A549 (cell line): ENCODE results near the gene CCDC74A. TPM values are rescaled to one million over a fixed set of nuclear protein-coding genes. Genes with fewer than 3 reads are reported as not detected.
"Not testable (repeated sequence)": the region's sequence is repeated elsewhere in the genome, so short reads cannot be mapped to it uniquely, and the experiment has no call there.

Experiments used
- ATAC-seq, 2 experiments: fragments of 200-7000 bp in 1 of 2; fragments of >200 bp in 1 of 2; cut with Nextera tagmentation in 1 of 2; cut with Tn5 transposase in 1 of 2; 3 replicates each; pipeline versions ENCODE4 v1.8.0 to v1.9.1; 2018 to 2020; ENCODE audit warnings: mild to moderate bottlenecking in 1 of 2, moderate library complexity in 1 of 2
- CTCF ChIA-PET: fragments of 300-600 bp; sonication (Branson Sonifier 250); formaldehyde crosslinking; extraction: SDS; loops from one replicate; lab custom pipeline; 2021; ENCODE audit warnings: antibody characterized with exemption, inconsistent platforms; lab: Yijun Ruan, JAX
- POLR2A ChIA-PET: fragments of 350-600 bp; formaldehyde crosslinking; extraction: SDS; loops from one replicate; lab custom pipeline; 2021; ENCODE audit warnings: antibody characterized with exemption, inconsistent platforms; lab: Yijun Ruan, JAX
- DNase-seq, 2 experiments: peaks; one replicate each; pipeline versions ENCODE4 v3.0.0 to v3.0.0-alpha.2; 2011 to 2016; ENCODE audit warnings: low read depth in 1 of 2, low spot score in 1 of 2
- FAIRE-seq: peaks from 2 replicates; lab custom pipeline; 2011; peaks lifted over from hg19 to GRCh38; lab: Jason Lieb, UNC
- H3K27ac ChIP-seq, 2 experiments: fragments of >200 bp; sonication (Bioruptor Twin); formaldehyde crosslinking; 3 replicates each; pipeline ENCODE4 v1.5.1; 2016 to 2017
- H3K4me1 ChIP-seq: fragments of >200 bp; sonication (Bioruptor Twin); formaldehyde crosslinking; 3 replicates; pipeline ENCODE4 v1.6.1; 2016
- H3K4me2 ChIP-seq: fragments of >200 bp; sonication (Bioruptor Twin); formaldehyde crosslinking; 3 replicates; pipeline ENCODE4 v1.6.1; 2016
- H3K4me3 ChIP-seq: fragments of >200 bp; sonication (Bioruptor Twin); formaldehyde crosslinking; 3 replicates; pipeline ENCODE4 v1.5.1; 2016
- H3K9me3 ChIP-seq: fragments of >200 bp; sonication (Bioruptor Twin); formaldehyde crosslinking; 3 replicates; pipeline ENCODE4 v1.6.1; 2016
- CHD2 ChIP-seq: fragments of 150-350 bp; IDR thresholded peaks from 2 replicates; pipeline ENCODE4 v1.6.1; 2014; ENCODE audit warnings: low read length; ENCODE audit not compliant: partially characterized antibody
- HDAC2 ChIP-seq: fragments of 200-600 bp; sonication (generic); IDR thresholded peaks from 2 replicates; pipeline ENCODE4 v1.6.1; 2016
- HOXB13 ChIP-seq: fragments of 250-450 bp; sonication (Bioruptor Pico); IDR thresholded peaks from 2 replicates; pipeline ENCODE4 v1.5.0; 2020; ENCODE audit warnings: low read depth, mild to moderate bottlenecking, moderate library complexity
- KDM5A ChIP-seq: fragments of 200-600 bp; sonication (generic); IDR thresholded peaks from 2 replicates; pipeline ENCODE4 v1.6.1; 2016; ENCODE audit warnings: antibody characterized with exemption, mild to moderate bottlenecking
- MYC ChIP-seq: IDR thresholded peaks from 2 replicates; pipeline ENCODE4 v1.6.1; 2012; ENCODE audit warnings: mild to moderate bottlenecking, inconsistent platforms, low read length, improper control_type of control experiment, borderline replicate concordance
- PHF8 ChIP-seq: fragments of 200-600 bp; sonication (generic); IDR thresholded peaks from 2 replicates; pipeline ENCODE4 v1.6.1; 2016; ENCODE audit warnings: low read depth, mild to moderate bottlenecking, antibody characterized with exemption, moderate library complexity, borderline replicate concordance
- POLR2A ChIP-seq: IDR thresholded peaks from 2 replicates; pipeline ENCODE4 v1.6.1; 2012; ENCODE audit warnings: mild to moderate bottlenecking, low read length
- RARB ChIP-seq: fragments of 250-450 bp; sonication (Bioruptor Pico); IDR thresholded peaks from 2 replicates; pipeline ENCODE4 v1.8.0; 2021; ENCODE audit warnings: mild to moderate bottlenecking, moderate library complexity
- SREBF2 ChIP-seq: fragments of 450-650 bp; IDR thresholded peaks from 2 replicates; pipeline ENCODE4 v1.6.1; 2014; ENCODE audit warnings: mild to moderate bottlenecking, moderate library complexity
- TFCP2L1 ChIP-seq: fragments of 250-450 bp; sonication (Bioruptor Pico); IDR thresholded peaks from 2 replicates; pipeline ENCODE4 v1.5.0; 2021; ENCODE audit warnings: mild to moderate bottlenecking
- WGBS: methylation state at CpG from one replicate; pipeline ENCODE4 v1.1.6; 2017; ENCODE audit errors: missing lambda C conversion rate; 5-methylcytosine and 5-hydroxymethylcytosine counted together
- polyA plus RNA-seq, 4 experiments: library from polyadenylated mRNA; depleted of rRNA in 3 of 4; stranded (reverse); fragments of >200 nt; fragmentation: RNase III in 1 of 4; extraction: RNeasy Plus Mini Kit Qiagen cat#74134 plus additional on column Dnase treatment in 1 of 4; gene quantifications; 2 replicates in 3 of 4; 3 replicates in 1 of 4; pipeline ENCODE4 v1.2.3, GENCODE V29; 2011 to 2017
- TF ChIP-seq, protein P1 (sequence below): fragments of >200 bp; sonication (Bioruptor Twin); formaldehyde crosslinking; IDR thresholded peaks from 3 replicates; pipeline ENCODE4 v1.5.1; 2016
- TF ChIP-seq, protein P2 (sequence below): fragments of >200 bp; sonication (Bioruptor Twin); formaldehyde crosslinking; IDR thresholded peaks from 2 replicates; pipeline ENCODE4 v1.6.1; 2016
- TF ChIP-seq, protein P3 (sequence below): fragments of >200 bp; sonication (Bioruptor Twin); formaldehyde crosslinking; IDR thresholded peaks from 3 replicates; pipeline ENCODE4 v1.6.1; 2016

CCDC74A gene
- polyA plus RNA-seq, 2 of the 4 experiments (the other 2 are of a cell fraction): 9.9 to 11.7 TPM

- TF ChIP-seq, protein P1, sequence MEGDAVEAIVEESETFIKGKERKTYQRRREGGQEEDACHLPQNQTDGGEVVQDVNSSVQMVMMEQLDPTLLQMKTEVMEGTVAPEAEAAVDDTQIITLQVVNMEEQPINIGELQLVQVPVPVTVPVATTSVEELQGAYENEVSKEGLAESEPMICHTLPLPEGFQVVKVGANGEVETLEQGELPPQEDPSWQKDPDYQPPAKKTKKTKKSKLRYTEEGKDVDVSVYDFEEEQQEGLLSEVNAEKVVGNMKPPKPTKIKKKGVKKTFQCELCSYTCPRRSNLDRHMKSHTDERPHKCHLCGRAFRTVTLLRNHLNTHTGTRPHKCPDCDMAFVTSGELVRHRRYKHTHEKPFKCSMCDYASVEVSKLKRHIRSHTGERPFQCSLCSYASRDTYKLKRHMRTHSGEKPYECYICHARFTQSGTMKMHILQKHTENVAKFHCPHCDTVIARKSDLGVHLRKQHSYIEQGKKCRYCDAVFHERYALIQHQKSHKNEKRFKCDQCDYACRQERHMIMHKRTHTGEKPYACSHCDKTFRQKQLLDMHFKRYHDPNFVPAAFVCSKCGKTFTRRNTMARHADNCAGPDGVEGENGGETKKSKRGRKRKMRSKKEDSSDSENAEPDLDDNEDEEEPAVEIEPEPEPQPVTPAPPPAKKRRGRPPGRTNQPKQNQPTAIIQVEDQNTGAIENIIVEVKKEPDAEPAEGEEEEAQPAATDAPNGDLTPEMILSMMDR: peak; percentile 85
- TF ChIP-seq, protein P2, sequence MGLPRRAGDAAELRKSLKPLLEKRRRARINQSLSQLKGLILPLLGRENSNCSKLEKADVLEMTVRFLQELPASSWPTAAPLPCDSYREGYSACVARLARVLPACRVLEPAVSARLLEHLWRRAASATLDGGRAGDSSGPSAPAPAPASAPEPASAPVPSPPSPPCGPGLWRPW: no peak
These were observed 35.1 kb upstream of the CCDC74A start (continued) for GRCh38 chr2:131492418-131493198.

- Histone ChIP-seq H3K9me3 (no peaks in the 10 kb centered on the region), H3K4me1 (peaks cover 26% of the 10 kb centered on the region; the same call in 2 of the 3 replicates), H3K27ac (peak overlapping the region; percentile 98 to 99), H3K4me2 (peak overlapping the region; percentile 90), H3K4me3 (peak overlapping the region; percentile 99)
- peak; percentile 58 to 61 for ATAC-seq
- CTCF ChIA-PET: interaction anchor here (0.6 to 2.7 kb wide), 24 partner anchors 10 to 381 kb away, joined by 3 to 25 read pairs (median 4); no protein-coding TSS in a partner anchor
- POLR2A ChIA-PET: interaction anchor here (1.0 to 1.1 kb wide), 2 partner anchors 9 to 179 kb away, joined by 3 to 5 read pairs; no protein-coding TSS in a partner anchor
- no peak for DNase-seq
- FAIRE-seq: no peak
- no peak for TF ChIP-seq HOXB13
- TF ChIP-seq PHF8: peak; percentile 42; the same call in 1 of the 2 replicates
- peak; percentile 86 for TF ChIP-seq KDM5A
- TF ChIP-seq POLR2A: no peak
- no peak for TF ChIP-seq MYC
- no peak for TF ChIP-seq TFCP2L1
- TF ChIP-seq HDAC2: 0 out of 2 replicates have a peak, but pooled peaks have one; percentile 55
- TF ChIP-seq, protein P3, sequence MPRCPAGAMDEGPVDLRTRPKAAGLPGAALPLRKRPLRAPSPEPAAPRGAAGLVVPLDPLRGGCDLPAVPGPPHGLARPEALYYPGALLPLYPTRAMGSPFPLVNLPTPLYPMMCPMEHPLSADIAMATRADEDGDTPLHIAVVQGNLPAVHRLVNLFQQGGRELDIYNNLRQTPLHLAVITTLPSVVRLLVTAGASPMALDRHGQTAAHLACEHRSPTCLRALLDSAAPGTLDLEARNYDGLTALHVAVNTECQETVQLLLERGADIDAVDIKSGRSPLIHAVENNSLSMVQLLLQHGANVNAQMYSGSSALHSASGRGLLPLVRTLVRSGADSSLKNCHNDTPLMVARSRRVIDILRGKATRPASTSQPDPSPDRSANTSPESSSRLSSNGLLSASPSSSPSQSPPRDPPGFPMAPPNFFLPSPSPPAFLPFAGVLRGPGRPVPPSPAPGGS: no peak
- no peak for TF ChIP-seq CHD2
- no peak for TF ChIP-seq RARB (CRISPR knock-in tag)
- TF ChIP-seq SREBF2: no peak
- 2% methylated on average over 34 of the region's 40 CpGs for WGBS
These were observed 34.3 kb upstream of the CCDC74A start for GRCh38 chr2:131493199-131493968.

- H3K27ac ChIP-seq, H3K9me3 ChIP-seq, CTCF ChIA-PET, POLR2A ChIA-PET, FAIRE-seq, H3K4me2 ChIP-seq, DNase-seq, ATAC-seq, H3K4me3 ChIP-seq: not testable (repeated sequence)
- peaks cover 17% of the 10 kb centered on the region; the same call in 2 of the 3 replicates for H3K4me1 ChIP-seq
- WGBS: 82% methylated on average over 1 of the region's 1 CpG
These were observed 32.2 kb upstream of the CCDC74A start for GRCh38 chr2:131495506-131495905.

GRCh38 chr2:131498321-131498973 lies 29.2 kb upstream of the CCDC74A start:
- ATAC-seq, DNase-seq, POLR2A ChIA-PET, H3K4me3 ChIP-seq, H3K9me3 ChIP-seq, H3K4me2 ChIP-seq, CTCF ChIA-PET, H3K27ac ChIP-seq, FAIRE-seq: not testable (repeated sequence)
- WGBS: 82% methylated on average over 8 of the region's 8 CpGs
- peaks cover 10% of the 10 kb centered on the region; the same call in 1 of the 3 replicates for H3K4me1 ChIP-seq

DNA sequence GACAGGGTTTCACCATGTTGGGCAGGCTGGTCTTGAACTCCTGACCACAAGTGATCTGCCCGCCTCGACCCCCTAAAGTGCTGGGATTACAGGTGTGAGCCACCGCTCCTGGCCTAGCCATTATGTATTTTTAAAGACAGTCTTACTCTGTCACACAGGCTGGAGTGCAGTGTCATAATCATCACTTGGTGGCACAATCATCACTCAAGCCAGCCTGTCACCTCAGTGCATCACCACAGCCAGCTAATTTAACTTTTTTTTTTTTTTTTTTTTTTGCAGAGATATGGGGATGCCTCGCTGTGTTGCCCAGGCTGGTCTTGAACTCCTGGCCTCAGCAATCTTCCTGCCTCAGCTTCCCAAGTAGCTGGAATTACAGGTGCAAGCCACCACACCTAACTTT lies 24.1 kb upstream of the CCDC74A start:
- H3K4me3 ChIP-seq, H3K27ac ChIP-seq, H3K9me3 ChIP-seq, H3K4me2 ChIP-seq, FAIRE-seq, H3K4me1 ChIP-seq, DNase-seq, ATAC-seq: not testable (repeated sequence)
- ChIA-PET POLR2A (interaction anchor here (1.8 kb wide), 1 partner anchor 11 kb away, joined by 3 read pairs; no protein-coding TSS in a partner anchor), CTCF (interaction anchor here (0.6 to 3.4 kb wide), 3 partner anchors 10 to 133 kb away, joined by 3 to 25 read pairs (median 3); partner anchors contain the start of gene MZT2A)
- WGBS: 94% methylated on average over 4 of the region's 4 CpGs

DNA sequence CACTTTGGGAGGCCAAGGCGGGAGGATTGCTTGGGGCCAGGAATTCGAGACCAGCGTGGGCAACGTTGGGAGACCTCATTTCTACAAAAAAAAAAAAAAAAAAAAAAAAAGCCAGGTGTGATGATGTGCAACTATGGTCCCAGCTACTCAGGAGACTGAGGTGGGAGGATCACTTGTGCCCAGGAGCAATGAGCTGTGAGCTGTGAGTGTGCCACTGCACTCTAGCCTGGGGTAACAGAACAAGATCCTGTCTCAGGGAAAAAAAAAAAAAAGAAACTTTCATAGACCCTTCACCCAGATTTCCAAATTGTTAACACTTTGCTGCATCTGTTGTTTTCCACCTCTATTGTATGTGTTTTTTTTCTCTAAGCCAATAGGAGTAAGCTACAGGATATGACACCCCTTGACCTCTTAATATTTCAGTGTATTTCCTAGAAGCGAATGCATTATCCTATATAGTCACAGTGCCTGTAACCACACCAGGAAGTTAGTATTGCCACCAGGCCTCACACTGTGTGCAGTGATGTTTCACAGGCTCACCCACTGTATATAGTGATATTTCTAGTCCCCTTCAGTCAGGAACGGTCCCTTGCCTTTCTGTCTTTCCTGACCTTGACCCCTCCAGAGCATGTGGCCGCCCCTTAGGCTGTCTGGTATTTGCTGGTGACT lies 23.5 kb upstream of the CCDC74A start:
- H3K4me1 ChIP-seq, POLR2A ChIA-PET, H3K9me3 ChIP-seq, DNase-seq, H3K4me3 ChIP-seq, H3K4me2 ChIP-seq, H3K27ac ChIP-seq, FAIRE-seq, ATAC-seq: not testable (repeated sequence)
- CTCF ChIA-PET: interaction anchor here (3.4 kb wide), 1 partner anchor 12 kb away, joined by 25 read pairs; the partner anchor contains the start of gene MZT2A
- 91% methylated on average over 7 of the region's 7 CpGs for WGBS
